Endothelial cell of umbilical vein (primary cell): ENCODE measurements around the gene MCM5. TPM values are rescaled to one million over a fixed set of nuclear protein-coding genes. Genes with fewer than 3 reads are reported as not detected.

Experiments
- BruUV-seq: library from RNA; stranded (reverse); fragments of 400-500 nt; replicated peaks from 2 replicates; lab custom pipeline; 2021; lab: Mats Ljungman, UMichigan
- CTCF ChIA-PET: fragments of 300-600, 350-600 bp; sonication (Branson Sonifier 250); formaldehyde crosslinking; loops from one replicate; lab custom pipeline; 2021; ENCODE audit warnings: antibody characterized with exemption, inconsistent platforms; lab: Charles Lee
- POLR2A ChIA-PET: fragments of 300-600, 350-600 bp; sonication (Branson Sonifier 250); formaldehyde crosslinking; loops from one replicate; lab custom pipeline; 2021; ENCODE audit warnings: antibody characterized with exemption, inconsistent platforms; lab: Charles Lee
- DNase-seq: peaks from one replicate; pipeline ENCODE4 v3.0.0-alpha.2; 2011; ENCODE audit warnings: low read depth, low spot score
- FAIRE-seq: peaks from 2 replicates; lab custom pipeline; 2011; peaks lifted over from hg19 to GRCh38; lab: Jason Lieb, UNC
- H2AFZ ChIP-seq: 2 replicates; pipeline ENCODE4 v1.6.0; 2012; ENCODE audit warnings: low read depth, low read length, control low read depth, inconsistent platforms
- H3K27ac ChIP-seq: 2 replicates; pipeline ENCODE4 v1.5.1; 2011; ENCODE audit warnings: low read depth, mild to moderate bottlenecking, control low read depth, low read length, moderate library complexity; ENCODE audit not compliant: insufficient read depth
- H3K27me3 ChIP-seq, 2 experiments: 2 replicates each; pipeline versions ENCODE4 v1.6.0 to v1.6.1; 2011; ENCODE audit warnings: low read length in 2 of 2, mixed read lengths in 1 of 2; ENCODE audit not compliant: control insufficient read depth in 2 of 2, insufficient read depth in 2 of 2
- H3K36me3 ChIP-seq, 2 experiments: 2 replicates in 1 of 2; 3 replicates in 1 of 2; pipeline ENCODE4 v1.5.1; 2011; ENCODE audit warnings: low read length in 2 of 2, mild to moderate bottlenecking in 1 of 2, moderate library complexity in 1 of 2; ENCODE audit not compliant: control insufficient read depth in 2 of 2, insufficient read depth in 2 of 2; ENCODE audit errors: extremely low read depth in 1 of 2
- H3K4me1 ChIP-seq: 3 replicates; pipeline ENCODE4 v1.5.1; 2011; ENCODE audit warnings: mild to moderate bottlenecking, low read length; ENCODE audit not compliant: control insufficient read depth, insufficient read depth; ENCODE audit errors: extremely low read depth
- H3K4me2 ChIP-seq: 2 replicates; pipeline ENCODE4 v1.6.1; 2011; ENCODE audit warnings: low read length, control low read depth, mixed read lengths; ENCODE audit not compliant: insufficient read depth
- H3K4me3 ChIP-seq, 3 experiments: fragments of 200-600 bp in 1 of 3; sonication (generic), shearing (Covaris generic) in 1 of 3; replicated peaks in 1 of 3; 2 replicates each; pipeline ENCODE4 v1.5.1; 2011 to 2016; ENCODE audit warnings: control low read depth in 3 of 3, low read length in 3 of 3, mild to moderate bottlenecking in 2 of 3, inconsistent platforms in 1 of 3, low read depth in 1 of 3, moderate library complexity in 1 of 3; ENCODE audit not compliant: insufficient read depth in 1 of 3
- H3K79me2 ChIP-seq: 2 replicates; pipeline ENCODE4 v1.6.0; 2012; ENCODE audit warnings: low read length, inconsistent platforms; ENCODE audit not compliant: control insufficient read depth, insufficient read depth
- H3K9ac ChIP-seq: replicated peaks from 2 replicates; pipeline ENCODE3; 2011; ENCODE audit warnings: low read length, control low read depth; ENCODE audit not compliant: insufficient read depth; ENCODE audit errors: extremely low read depth
- H3K9me1 ChIP-seq: replicated peaks from 3 replicates; pipeline ENCODE4 v1.6.0; 2011; ENCODE audit warnings: mild to moderate bottlenecking, low read length; ENCODE audit not compliant: control insufficient read depth, insufficient read depth; ENCODE audit errors: extremely low read depth
- H3K9me3 ChIP-seq: replicated peaks from 2 replicates; pipeline ENCODE4 v1.5.1; 2012; ENCODE audit warnings: low read length, inconsistent platforms; ENCODE audit not compliant: control insufficient read depth, insufficient read depth
- H4K20me1 ChIP-seq: replicated peaks from 2 replicates; pipeline ENCODE3; 2011; ENCODE audit warnings: mild to moderate bottlenecking, low read length; ENCODE audit not compliant: control insufficient read depth, insufficient read depth; ENCODE audit errors: extremely low read depth
- EZH2 ChIP-seq: IDR thresholded peaks from 2 replicates; pipeline ENCODE4 v1.6.1; 2012; ENCODE audit warnings: borderline replicate concordance, low read depth, mild to moderate bottlenecking, moderate library complexity, low read length, inconsistent platforms; ENCODE audit not compliant: severe bottlenecking
- FOS ChIP-seq: IDR thresholded peaks from 2 replicates; pipeline ENCODE4 v1.6.1; 2011; ENCODE audit warnings: mild to moderate bottlenecking, low read length, moderate library complexity, borderline replicate concordance; ENCODE audit not compliant: insufficient read depth
- GATA2 ChIP-seq: IDR thresholded peaks from 2 replicates; pipeline ENCODE4 v1.7.0; 2011; ENCODE audit warnings: low read depth, mild to moderate bottlenecking, moderate library complexity, mixed read lengths, low read length; ENCODE audit not compliant: insufficient read length, insufficient read depth
- JUN ChIP-seq: IDR thresholded peaks from 2 replicates; pipeline ENCODE4 v1.6.1; 2011; ENCODE audit warnings: borderline replicate concordance, low read depth; ENCODE audit not compliant: insufficient read length, insufficient read depth
- MYC ChIP-seq: IDR thresholded peaks from one replicate; pipeline ENCODE4 v1.6.1; 2011; ENCODE audit warnings: mild to moderate bottlenecking, low read depth, low read length
- POLR2A ChIP-seq: IDR thresholded peaks from 2 replicates; pipeline ENCODE4 v1.6.1; 2012; ENCODE audit warnings: low read depth, mild to moderate bottlenecking, control low read depth, low read length
- POLR2AphosphoS5 ChIP-seq: IDR thresholded peaks from 2 replicates; pipeline ENCODE4 v1.6.1; 2012; ENCODE audit warnings: low read depth, mild to moderate bottlenecking, control low read depth, low read length, moderate library complexity; ENCODE audit not compliant: insufficient read depth
- dilution Hi-C: fragments of 300-500 bp; cut with MboI; formaldehyde crosslinking; loops from one replicate; pipeline ENCODE4 v1.15.0; 2019; ENCODE audit warnings: low sequenced_read_pairs; ENCODE audit not compliant: extremely low pct_ligation_motif_present
- intact Hi-C: fragments of 100-400 bp; cut with micrococcal nuclease; formaldehyde crosslinking; loops from one replicate; pipeline ENCODE4 v1.10.0; 2022
- polyA plus RNA-seq, 4 experiments: library from polyadenylated mRNA; depleted of rRNA in 3 of 4; stranded (reverse) in 3 of 4; unstranded in 1 of 4; fragments of >200 nt; gene quantifications; 2 replicates each; pipeline versions ENCODE4 v1.2.1 to v1.2.3, GENCODE V29; 2011 to 2012; ENCODE audit warnings: missing spikeins in 1 of 4
- total RNA-seq: library from RNA; stranded (reverse); gene quantifications from 2 replicates; pipeline ENCODE4 v1.2.3, GENCODE V29; 2021
- TF ChIP-seq, protein P1 (sequence below), 2 donors: IDR thresholded peaks; 1 replicate in 1 of 2; 2 replicates in 1 of 2; pipeline ENCODE4 v1.5.1; 2011; ENCODE audit warnings: low read length in 2 of 2, mild to moderate bottlenecking in 2 of 2, moderate library complexity in 2 of 2, control low read depth in 1 of 2, inconsistent platforms in 1 of 2, low read depth in 1 of 2; ENCODE audit not compliant: insufficient read depth in 1 of 2; ENCODE audit errors: extremely low read depth in 1 of 2
- TF ChIP-seq, protein P2 (sequence below): IDR thresholded peaks from 2 replicates; pipeline ENCODE4 v1.6.1; 2011; ENCODE audit not compliant: insufficient read depth, insufficient read length

The MCM5 gene
- total and polyA plus RNA-seq, 2 donors (not counting 3 experiments of a cell fraction or from before 2014, with no cell fraction given): 67.8 to 111 TPM

DNA sequence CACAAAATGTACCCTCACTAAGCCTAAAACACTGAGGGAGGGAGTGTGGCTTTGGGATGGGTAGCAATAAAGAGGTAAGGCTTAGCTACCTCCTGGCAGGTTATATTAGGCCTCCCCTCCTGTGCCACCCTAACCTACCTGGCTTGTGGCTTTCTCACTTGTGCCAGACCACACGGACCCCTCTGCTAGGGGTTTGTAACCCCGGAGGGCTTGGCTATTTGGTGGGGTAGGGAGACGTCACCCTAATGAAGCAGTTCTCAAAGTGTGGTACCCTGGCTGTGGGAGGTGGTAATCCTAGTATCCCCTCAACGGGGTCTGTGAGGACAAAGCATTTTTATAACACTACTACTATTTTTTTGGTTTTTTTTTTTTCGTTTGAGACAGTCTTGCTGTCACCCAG lies 9.0 kb upstream of the MCM5 start:
- dilution Hi-C loops: no loop called here
- Histone ChIP-seq H3K9me1 (no peaks in the 10 kb centered on the region), H3K36me3 (peaks cover 16 to 29% of the 10 kb centered on the region in 2 experiments), H3K27me3 (no peaks in the 10 kb centered on the region), H3K4me1 (no peaks in the 10 kb centered on the region), H3K9ac (no peak overlapping the region), H3K4me3 (no peak overlapping the region), H3K79me2 (no peaks in the 10 kb centered on the region), H4K20me1 (no peaks in the 10 kb centered on the region), H3K9me3 (no peaks in the 10 kb centered on the region), H2AFZ (no peak overlapping the region), H3K4me2 (no peak overlapping the region), H3K27ac (no peak overlapping the region)
- intact Hi-C loops: no loop called here
- TF ChIP-seq MYC (no peak), JUN (no peak), GATA2 (no peak), FOS (no peak), POLR2AphosphoS5 (no peak), POLR2A (no peak), EZH2 (no peak)
- TF ChIP-seq, protein P1, sequence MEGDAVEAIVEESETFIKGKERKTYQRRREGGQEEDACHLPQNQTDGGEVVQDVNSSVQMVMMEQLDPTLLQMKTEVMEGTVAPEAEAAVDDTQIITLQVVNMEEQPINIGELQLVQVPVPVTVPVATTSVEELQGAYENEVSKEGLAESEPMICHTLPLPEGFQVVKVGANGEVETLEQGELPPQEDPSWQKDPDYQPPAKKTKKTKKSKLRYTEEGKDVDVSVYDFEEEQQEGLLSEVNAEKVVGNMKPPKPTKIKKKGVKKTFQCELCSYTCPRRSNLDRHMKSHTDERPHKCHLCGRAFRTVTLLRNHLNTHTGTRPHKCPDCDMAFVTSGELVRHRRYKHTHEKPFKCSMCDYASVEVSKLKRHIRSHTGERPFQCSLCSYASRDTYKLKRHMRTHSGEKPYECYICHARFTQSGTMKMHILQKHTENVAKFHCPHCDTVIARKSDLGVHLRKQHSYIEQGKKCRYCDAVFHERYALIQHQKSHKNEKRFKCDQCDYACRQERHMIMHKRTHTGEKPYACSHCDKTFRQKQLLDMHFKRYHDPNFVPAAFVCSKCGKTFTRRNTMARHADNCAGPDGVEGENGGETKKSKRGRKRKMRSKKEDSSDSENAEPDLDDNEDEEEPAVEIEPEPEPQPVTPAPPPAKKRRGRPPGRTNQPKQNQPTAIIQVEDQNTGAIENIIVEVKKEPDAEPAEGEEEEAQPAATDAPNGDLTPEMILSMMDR (IDR thresholded peaks at IDR 0.05; ENCODE audit: extremely low read depth in 1 of 2, insufficient read depth in 1 of 2, low read depth in 1 of 2, low read length in 2 of 2): no peak
- TF ChIP-seq, protein P2, sequence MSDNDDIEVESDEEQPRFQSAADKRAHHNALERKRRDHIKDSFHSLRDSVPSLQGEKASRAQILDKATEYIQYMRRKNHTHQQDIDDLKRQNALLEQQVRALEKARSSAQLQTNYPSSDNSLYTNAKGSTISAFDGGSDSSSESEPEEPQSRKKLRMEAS: no peak
- BruUV-seq: no TSS peak
- CTCF ChIA-PET: interaction anchor here (1.3 kb wide), 1 partner anchor 16 kb away, joined by 4 read pairs; no protein-coding TSS in a partner anchor
- POLR2A ChIA-PET: no interaction called here
- FAIRE-seq (no peak), DNase-seq (no peak)
